ENCODE results near the gene CABP2.
"Not testable (repeated sequence)": the region's sequence is repeated elsewhere in the genome, so short reads cannot be mapped to it uniquely, and the experiment has no call there.

CABP2 gene

DNA sequence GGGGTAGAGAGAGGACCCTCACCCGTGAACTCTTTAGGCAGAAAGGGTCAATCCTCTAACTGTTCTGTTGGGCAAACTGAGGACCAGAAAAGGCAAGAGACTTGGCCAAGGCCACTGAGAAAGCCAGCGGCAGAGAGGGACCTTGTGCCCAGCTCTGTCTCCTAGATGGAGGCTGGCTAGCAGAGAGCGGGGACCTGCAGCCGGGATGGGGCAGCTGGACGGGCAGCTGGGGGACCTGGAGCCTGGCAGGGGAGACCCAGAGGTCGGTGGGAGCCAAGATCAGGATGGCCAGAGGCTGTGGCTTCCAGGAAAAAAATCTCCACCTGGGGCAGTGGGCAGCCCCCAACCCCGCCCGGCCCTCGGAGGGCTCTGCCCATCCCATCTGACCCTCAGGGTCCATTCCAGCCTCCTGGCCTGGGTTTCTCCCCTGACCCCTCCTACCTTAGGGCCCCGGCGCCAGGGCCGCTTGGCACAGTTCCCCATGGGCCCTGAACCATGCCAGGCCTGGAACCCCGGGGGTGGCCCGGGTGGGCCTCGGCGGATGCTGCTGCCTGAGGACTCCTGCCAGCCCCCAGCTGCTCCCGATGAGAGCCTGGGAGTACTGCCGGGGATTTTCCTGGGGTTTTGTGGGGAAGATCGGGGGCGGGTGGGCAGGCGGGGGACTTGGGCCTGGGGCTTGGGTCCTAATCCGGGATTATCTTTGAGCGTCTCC, at the start of gene CABP2:
Gene CABP2 (minus strand): TSS at position 603 of the 712 bp plus-strand sequence. CDS start 120 bp downstream, at position 483.
- DNase-seq (ENCODE audit: low spot score), result no peak

DNA sequence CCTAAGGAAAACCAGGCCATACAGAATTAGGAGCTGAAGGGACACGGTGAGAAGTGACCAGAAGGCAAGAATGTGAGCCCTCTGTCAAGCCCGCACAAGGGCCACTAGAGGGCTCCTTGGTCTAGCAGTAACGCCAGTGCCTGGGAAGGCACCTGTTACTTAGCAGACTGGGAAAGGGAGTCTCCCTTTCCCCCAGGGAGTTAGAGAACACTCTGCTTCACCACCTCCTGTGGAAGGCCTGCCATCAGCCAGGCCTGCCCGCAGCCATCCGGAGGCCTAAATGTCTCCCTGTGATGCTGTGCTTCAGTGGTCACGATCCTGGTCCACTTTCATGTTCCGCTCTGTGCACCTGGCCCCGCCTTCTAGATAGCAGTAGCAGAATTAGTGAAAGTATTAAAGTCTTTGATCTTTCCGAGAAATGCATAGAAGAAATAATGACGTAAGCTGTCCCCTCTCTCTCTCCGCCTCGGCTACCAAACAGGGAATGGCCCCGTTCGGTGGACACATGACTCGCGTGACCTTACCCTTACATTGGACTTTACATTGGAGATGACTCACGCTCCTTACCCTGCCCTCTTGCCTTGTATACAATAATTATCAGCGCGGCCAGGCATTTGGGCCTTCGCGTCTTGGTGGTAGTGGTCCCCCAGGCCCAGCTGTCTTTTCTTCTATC, 49.6 kb upstream of the CABP2 start:
- DNase-seq (ENCODE audit: low spot score), result peak; percentile 76

DNA sequence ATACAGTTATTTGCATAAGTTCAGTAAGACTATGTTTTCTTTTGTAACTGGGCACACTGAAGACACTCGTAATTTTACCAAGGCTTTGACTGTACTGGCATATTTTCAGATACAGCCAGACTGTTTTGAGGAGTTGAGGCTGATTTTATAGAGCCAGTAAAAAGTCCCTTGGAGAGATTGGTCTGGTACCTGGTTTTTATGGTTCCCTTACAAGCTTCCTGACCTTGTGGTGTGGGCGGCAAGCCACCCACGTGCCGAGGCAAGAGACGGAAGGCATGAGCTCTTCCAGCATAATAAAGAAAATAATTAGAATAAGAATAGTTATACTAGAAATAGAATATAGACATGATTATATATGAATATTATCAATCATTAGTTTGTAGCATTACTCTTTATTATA, 49.1 kb upstream of the CABP2 start:
- DNase-seq (ENCODE audit: low spot score), result no peak

DNA sequence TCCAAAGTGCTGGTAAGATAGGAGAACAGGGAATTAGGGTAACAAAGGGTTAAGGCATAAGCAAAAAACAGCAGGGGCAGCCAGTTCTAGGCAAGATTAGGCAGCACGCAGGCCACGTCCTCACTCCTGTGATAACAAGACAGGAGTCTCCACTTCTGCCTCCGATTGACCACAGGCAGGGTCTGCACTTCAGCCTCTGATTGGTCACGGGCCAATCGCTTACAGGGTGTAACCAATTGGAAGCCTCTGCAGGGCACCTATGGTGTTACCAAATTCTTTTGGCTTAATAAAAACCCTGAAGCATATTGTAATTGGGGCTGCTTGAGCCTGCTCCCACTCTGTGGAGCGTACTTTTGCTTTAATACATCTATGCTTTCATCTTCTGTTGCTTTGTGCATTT, 48.2 kb upstream of the CABP2 start:
- DNase-seq (ENCODE audit: low spot score), result no peak

DNA sequence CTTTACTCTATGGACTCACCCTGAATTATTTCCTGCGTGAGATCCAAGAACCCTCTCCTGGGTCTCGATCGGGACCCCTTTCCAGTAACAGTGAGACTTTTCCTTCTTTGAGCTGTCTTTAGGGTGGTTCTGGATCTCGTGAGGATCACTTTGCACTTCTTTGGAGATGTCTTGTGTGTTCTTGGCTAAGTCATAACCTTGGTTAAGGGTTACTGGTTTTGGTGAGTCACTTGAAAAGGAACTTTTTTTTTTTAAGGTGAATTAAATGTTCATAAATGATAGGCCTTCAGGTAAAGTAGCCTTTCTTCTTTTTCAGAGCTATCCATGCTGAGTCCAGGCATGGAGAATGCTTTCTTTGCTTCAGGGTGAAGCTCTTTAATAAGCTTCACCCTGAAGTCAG, 41.0 kb upstream of the CABP2 start:
- no peak for DNase-seq (ENCODE audit: low spot score)

DNA sequence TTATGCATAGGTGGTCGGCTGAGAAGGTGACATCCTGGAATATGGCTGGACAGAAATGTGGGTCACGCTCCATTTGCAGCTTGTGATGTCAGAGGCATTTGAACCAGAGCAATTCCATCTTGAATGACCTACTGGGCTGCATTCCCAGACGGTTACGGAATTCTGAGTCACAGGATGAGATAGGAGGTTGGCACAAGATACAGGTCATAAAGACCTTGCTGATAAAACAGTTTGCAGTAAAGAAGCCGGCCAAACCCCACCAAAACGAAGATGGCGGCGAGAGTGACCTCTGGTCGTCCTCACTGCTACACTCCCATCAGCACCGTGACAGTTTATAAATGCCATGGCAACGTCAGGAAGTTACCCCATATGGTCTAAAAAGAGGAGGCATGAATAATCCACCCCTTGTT, 40.5 kb upstream of the CABP2 start:
- not testable (repeated sequence) for DNase-seq (ENCODE audit: low spot score)

DNA sequence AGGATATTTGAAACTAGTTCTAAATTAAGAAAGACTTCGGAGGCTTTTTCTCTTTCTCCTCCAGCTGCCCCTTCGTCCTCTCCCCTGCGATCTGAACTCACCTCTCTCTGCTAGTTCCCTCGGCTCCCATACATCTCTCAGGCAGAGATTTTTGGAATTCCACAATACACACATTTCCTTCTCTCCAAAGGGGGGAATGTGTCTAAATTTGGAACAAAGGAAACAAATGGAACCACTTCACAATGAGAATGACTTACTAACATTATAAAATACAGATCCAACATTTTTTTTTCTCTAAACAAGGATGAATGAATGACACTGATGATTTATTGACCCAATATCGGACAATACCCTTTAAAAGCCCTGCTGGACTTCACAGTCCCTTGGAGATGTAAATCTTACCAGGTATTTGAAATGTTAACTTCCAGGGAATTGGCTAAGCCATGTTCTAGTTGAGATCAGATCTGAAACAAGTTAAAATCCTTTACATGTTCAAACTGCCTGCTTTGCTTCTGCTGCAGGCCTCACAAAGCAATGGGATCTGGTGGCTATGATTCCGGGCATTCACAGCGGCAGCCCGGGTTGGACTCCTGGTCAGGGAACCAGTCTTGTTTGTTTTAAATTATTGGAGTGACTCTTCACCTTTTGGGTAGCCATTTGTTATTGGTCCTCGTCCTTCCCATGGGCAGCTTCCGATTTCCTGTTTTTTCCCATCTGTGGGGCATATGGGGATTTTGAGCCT, 39.9 kb upstream of the CABP2 start:
- DNase-seq (ENCODE audit: low spot score), result no peak

DNA sequence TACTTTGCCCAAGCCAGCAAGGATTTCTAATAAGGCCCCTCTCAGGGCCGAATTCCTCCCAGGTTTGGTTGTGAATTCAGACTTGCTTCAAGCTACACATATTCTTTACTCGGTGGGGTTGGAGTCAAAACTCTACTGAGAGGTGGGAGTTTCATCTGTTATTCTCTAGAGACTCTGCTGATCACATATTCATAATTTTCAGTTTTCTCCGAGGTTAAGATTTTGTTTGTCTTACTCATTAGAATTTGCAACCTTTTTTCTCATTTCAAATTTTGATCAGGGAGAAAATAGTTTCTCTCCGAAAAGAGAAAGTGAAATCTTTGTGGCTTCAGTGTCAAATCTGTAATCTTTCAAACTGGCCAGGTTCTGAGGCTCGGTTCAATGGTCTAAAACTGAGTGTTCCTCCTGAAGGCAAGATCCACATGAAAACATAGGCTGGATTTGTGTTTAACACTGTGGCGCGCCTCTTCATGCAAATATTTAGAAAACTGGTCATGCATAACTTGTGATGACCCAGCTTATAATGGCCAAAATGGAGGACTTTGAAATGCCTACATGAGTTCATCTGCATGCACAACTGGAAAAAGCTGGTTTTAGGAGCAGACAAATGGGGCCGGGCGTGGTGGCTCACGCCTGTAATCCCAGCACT, 38.8 kb upstream of the CABP2 start:
- no peak for DNase-seq (ENCODE audit: low spot score)

DNA sequence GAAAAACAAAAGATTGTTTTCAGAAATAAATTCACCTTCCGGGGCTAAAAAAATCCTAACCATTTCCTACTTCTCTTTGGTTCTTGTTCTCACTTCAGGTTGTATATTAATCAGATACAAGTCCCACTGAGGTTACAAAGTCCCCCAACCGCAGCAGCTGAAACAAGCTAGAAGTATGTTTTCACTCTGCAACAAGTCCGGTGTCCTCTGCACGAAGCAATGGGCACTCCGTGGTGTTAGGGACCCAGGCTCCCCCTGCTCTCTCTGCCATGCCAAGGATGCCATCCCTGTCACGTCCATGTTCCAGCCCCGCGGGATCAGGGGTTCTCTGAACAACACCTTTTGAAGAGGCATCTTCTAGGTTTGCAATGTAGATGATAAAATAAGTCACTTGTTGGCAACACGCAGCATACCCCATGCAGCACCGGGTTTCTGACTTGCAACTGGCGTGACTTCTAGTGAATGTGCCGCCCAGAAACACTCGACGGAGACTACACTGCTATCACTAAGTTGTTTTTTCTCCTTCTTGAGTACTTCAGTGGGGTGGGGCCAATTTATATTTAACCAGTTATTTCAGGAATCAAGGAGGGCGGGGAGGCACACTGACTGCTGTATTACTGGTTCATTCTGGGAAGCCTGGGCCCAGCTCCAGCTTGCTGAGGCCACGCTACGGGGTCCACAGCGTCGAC, 35.0 kb upstream of the CABP2 start:
- no peak for DNase-seq (ENCODE audit: low spot score)

DNA sequence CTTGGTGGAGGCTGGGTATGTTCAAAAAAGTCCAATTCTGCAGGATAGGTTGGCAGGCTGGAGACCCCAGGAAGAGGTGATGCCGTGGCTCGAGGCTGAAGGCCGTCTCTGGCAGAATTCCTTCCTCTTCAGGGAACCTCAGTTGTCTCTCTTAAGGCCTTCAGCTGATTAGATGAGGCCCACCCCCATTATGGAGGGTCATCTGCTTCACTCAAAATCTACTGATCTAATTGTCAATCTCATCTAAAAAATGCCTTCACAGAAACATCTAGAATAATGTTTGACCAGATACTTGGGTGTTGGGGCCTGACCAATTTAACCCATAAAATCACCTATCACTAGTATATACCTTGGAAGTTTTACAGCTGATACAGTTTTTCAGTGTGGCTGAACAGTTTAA, 33.0 kb upstream of the CABP2 start:
- no peak for DNase-seq (ENCODE audit: low spot score)

DNA sequence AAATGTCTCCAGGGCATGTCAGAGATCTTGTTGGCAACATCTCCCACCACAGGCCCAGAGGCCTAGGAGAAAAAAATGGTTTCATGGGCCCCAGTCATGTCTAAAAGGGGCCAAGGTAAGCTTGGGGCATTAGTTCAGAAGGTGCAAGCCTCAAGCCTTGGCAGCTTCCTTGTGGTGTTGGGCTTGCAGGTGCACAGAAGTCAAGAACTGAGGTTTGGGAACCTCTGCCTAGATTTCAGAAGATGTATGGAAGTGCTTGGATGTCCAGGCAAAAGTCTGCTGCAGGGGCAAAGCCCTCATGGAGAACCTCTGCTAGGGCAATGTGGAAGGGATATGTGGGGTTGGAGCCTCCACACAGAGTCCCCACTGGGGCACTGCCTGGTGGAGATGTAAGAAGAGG, 28.5 kb upstream of the CABP2 start:
- DNase-seq (ENCODE audit: low spot score), result not testable (repeated sequence)

DNA sequence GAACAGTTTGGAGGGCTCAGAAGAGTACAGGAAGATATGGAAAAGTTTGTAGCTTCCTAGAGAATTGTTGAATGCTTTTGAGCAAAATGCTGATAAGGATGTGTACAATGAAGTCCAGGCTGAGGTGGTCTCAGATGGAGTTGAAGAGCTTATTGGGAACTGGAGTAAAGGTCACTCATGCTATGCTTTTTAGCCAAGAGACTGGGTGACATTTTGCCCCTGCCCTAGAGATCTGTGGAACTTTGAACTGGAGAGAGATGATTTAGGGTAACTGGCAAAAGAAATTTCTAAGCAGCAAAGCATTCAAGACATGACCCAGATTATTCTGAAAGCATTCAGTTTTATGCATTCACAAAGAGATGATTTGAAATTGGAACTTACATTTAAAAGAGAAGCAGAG, 27.9 kb upstream of the CABP2 start:
- DNase-seq (ENCODE audit: low spot score), result no peak

DNA sequence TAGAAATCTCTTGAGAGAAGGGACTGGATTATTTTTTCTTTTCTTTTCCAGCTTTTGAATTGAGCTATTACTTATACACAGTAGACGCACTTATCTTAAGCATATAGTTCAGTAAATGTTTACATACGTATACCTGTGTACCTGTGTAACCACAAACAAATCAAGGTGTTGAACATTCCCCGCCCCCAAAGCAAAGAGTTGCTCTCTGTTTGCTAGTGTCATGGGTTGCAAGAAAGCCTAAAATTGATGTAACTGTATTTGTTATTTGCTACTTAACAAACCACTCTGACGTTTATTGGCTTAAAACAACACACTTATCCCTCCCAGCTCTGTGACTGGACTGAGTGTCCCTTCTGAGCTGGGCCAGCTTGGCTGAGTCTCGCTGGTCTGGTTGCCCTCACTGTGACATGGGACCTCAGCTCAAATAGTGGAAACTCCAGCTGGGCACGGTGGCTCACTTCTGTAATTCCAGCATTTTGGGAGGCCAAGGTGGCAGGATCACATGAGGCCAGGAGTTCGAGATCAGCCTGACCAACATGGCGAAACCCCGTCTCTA, 25.4 kb upstream of the CABP2 start:
- no peak for DNase-seq (ENCODE audit: low spot score)

DNA sequence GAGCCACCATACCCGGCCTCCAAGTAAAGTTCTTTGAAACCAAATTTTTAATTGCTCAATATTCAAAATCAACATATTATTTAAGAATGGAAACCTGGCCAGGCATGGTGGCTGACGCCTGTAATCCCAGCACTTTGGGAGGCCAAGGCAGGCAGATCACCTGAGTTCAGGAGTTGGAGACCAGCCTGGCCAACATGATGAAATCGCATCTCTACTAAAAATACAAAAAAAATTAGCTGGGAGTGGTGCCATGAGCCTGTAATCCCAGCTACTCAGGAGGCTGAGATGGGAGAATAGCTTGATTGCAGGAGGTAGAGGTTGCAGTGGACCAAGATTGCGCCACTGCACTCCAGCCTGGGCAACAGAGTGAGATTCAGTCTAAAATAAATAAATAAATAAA, 24.9 kb upstream of the CABP2 start:
- not testable (repeated sequence) for DNase-seq (ENCODE audit: low spot score)

DNA sequence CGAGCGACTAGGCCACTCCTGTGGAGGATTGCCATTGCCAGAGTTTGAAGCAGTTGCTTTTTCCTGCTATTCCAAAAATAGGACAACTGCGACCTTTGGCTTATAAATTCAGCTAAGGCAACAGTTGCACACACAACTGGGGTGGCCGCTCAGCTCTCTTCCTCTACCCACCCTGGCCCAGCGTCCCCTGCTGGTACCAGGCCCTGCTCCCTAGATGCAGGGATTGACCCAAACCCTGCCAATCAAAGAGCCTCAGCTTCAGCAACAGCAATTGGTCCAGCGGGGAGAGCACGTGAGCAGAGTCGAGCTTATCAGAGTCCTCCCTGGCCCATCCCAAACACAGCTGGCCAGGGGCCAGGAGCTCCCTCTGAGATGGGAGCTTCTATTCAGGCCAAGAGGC, 22.0 kb upstream of the CABP2 start:
- DNase-seq (ENCODE audit: low spot score), result peak; percentile 71

DNA sequence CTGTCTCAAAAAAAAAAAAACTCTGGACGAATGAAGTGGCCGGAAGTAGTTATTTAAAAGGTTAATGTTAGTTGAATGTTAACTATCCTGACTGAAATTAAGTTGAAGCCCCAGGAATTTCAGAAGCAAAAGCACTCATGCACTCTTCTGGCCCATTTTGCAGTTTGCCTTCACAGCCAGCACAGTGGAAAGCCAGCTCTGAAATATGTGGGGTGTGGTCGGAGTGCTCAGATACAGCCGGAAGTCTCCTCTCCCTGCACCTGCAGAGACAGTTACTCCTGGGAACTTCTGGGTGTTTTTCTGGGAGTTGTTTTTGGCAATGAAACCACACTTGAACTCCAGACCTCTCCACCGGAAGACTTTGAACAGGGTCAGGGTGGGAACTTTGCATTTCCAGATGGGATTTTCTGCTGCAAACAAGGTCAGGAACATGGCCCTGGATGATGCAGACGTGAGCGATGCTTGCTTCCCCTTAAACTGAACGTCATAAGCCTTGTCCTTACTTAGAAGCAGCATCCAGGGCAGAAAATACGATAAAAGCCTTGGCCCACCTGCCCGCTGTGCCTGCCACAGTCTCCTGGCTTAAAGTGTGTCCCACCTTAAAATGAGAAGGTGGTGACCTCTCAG, 21.5 kb upstream of the CABP2 start:
- no peak for DNase-seq (ENCODE audit: low spot score)

DNA sequence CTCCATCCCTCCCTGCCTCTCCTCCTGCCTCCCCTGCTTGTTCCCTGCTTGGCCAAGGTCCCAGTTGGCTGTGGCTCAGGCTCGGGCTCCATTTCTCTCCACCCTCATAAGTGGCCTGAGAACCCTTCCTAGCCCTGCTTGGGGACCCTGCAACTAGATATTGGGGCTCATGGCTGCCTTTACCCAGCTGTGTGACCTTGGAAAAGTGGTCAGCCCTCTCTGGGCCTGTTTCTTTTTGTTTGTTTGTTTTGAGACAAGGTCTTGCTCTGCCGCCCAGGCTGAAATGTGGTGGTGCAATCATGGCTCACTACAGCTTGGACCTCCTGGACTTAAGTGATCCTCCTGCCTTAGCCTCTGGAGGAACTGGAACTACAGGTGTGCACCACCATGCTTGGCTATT, 20.3 kb upstream of the CABP2 start:
- no peak for DNase-seq (ENCODE audit: low spot score)

DNA sequence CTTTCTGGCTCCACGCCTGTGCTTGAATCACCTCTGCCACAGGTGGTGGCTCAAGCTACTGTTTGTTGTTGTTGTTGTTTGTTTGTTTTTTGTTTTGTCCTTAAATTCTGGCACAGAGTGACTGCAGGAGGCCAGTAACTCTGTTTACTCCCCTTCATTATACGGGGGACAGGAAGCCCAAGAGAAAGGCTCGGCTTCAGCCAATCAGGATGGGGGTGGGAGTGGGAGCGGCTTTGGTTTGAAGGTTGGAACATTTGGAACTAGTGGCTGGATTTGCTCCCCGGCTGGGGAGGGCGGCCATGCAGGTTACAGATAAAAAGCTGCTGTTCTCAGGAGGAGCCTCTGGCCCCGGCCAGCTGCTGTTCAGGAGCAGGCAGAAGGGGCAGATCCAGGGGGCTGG, 19.7 kb upstream of the CABP2 start:
- DNase-seq (ENCODE audit: low spot score), result no peak

DNA sequence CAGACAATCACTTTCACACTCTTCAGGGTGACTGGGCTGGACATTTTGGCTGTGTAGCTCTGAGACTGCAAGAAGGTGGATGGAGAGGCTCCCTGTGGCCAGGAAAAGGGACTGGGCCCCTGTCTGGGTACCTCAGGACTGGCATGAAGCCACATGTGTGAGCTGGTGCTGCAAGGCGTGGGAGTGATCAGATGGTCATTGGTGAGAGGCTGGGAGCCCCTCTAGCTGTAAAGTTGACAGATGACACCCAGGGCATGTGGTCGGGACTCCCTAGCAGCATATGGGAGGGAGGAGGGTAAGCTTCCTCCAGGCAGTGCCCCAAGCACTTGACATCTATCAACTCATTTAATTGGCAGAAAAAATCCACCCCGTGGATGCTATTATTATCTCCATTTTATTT, 18.9 kb upstream of the CABP2 start:
- DNase-seq (ENCODE audit: low spot score), result no peak

DNA sequence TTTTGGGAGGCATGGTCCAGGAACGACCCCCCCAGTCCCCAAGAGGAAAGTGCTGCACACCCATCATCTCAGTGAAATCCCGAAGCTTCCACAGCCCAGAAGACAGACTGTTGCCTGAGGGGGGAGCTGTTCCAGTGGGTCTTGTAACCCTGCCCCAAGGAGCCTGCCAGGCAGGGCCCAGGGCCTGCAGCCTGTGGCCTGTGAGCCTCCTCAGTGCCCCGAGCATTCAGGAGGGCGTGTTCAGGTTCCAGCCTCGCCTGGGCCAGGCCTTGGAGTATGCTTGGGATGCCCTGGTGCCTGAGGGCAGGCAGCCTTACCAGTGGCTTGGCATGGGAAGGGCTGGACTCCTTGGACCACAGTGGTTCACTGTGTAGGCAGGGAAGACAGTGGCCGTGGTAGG, 18.0 kb upstream of the CABP2 start:
- no peak for DNase-seq (ENCODE audit: low spot score)

DNA sequence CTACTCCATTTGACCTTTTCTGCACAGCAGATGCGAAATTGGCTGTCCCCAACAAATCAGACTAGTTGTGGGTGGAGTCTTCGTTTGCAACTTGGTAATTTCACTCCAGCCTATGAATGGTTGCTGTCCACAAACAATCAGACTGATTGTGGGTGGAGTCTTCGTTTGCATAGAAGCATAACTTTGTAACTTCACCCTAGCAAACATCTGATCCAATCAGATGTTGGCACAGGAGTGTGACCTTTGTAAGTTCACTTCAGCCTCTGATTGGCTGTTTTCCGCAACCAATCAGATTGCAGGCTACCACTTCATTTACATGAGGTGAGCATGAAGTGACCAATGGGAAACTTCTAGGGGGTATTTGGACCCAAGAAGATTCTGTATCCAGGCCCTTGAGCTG, 16.3 kb upstream of the CABP2 start:
- no peak for DNase-seq (ENCODE audit: low spot score)

All from HuH-7 (cell line).